Measurements from ENCODE around the gene CDH8. TPM values are rescaled to one million over a fixed set of nuclear protein-coding genes. Genes with fewer than 3 reads are reported as not detected.

CDH8 gene
- total RNA-seq, 1 experiment from 2014 or later = 2.5 TPM

DNA sequence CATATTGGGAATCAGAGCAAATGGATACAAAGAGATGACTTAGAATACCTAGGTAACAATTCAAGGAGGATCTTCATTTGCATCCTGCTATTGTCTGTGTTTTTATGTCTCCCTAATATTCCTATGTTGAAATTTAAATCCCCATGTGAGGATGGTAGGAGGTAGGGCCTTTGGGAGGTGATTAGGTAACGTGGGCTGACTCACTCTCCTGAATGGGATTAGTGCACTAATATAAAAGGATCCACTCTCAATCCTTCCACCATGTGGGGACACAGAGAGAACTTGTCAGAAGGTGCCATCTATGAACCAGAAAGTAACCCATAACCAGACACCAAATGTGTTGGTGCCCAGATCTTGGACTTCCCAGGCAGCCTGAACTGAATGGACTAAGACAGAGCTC lies 83.4 kb downstream of the CDH8 start (continued):
- TF ChIP-seq, protein P1, sequence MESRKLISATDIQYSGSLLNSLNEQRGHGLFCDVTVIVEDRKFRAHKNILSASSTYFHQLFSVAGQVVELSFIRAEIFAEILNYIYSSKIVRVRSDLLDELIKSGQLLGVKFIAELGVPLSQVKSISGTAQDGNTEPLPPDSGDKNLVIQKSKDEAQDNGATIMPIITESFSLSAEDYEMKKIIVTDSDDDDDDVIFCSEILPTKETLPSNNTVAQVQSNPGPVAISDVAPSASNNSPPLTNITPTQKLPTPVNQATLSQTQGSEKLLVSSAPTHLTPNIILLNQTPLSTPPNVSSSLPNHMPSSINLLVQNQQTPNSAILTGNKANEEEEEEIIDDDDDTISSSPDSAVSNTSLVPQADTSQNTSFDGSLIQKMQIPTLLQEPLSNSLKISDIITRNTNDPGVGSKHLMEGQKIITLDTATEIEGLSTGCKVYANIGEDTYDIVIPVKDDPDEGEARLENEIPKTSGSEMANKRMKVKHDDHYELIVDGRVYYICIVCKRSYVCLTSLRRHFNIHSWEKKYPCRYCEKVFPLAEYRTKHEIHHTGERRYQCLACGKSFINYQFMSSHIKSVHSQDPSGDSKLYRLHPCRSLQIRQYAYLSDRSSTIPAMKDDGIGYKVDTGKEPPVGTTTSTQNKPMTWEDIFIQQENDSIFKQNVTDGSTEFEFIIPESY (IDR thresholded peaks at IDR 0.05; ENCODE audit: extremely low read depth, insufficient replicate concordance, low read length) = no peak
- TF ChIP-seq YY1 (IDR thresholded peaks at IDR 0.05; ENCODE audit: extremely low read depth, insufficient replicate concordance, low read depth, low read length) (no peak), ZNF274 (IDR thresholded peaks at IDR 0.05; ENCODE audit: low read depth, low read length) (no peak), CBX3 (IDR thresholded peaks at IDR 0.05; ENCODE audit: low read depth) (no peak), RAD21 (IDR thresholded peaks at IDR 0.05; ENCODE audit: low read depth) (no peak), FOSL1 (IDR thresholded peaks at IDR 0.05; ENCODE audit: low read depth) (no peak), JUND (IDR thresholded peaks at IDR 0.05) (no peak), EZH2phosphoT487 (IDR thresholded peaks at IDR 0.05; ENCODE audit: borderline replicate concordance) (no peak)
- TF ChIP-seq, protein P2, sequence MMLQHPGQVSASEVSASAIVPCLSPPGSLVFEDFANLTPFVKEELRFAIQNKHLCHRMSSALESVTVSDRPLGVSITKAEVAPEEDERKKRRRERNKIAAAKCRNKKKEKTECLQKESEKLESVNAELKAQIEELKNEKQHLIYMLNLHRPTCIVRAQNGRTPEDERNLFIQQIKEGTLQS (IDR thresholded peaks at IDR 0.05) = no peak

DNA sequence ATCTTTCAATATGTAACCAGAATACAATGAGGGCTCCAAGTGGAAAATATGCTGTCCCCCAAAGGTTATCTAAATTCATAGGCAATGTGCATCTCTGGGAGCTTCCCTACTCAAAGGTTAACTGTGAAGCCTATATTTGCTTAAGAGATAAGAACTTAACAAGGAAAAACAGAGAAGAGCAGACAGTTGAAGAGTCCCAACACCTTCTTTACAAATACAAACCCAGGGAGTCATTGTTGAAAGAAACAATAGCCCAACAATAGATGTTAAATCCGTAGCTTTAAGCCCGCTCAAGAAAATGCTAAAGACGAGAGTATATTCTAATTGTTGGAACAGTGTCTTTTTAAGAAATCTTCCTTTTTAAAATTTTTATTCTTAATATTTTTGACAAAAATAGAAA lies 87.8 kb downstream of the CDH8 start:
- no peaks in the 10 kb centered on the region for H3K4me1 ChIP-seq (ENCODE audit: control insufficient read depth in 1 of 2, insufficient read depth in 2 of 2, low read length in 2 of 2)
- no peaks in the 10 kb centered on the region for H3K27me3 ChIP-seq (ENCODE audit: insufficient read depth, low read length)
- H3K79me2 ChIP-seq (ENCODE audit: insufficient read depth, low read length) = no peaks in the 10 kb centered on the region
- DNase-seq (ENCODE audit: low read depth, low spot score) (no peak), ATAC-seq (no peak)
- POLR2A ChIA-PET = no interaction called here
- TF ChIP-seq SRF (IDR thresholded peaks at IDR 0.05; ENCODE audit: low read depth) (no peak), SP1 (IDR thresholded peaks at IDR 0.05; ENCODE audit: low read depth) (no peak), ZNF274 (IDR thresholded peaks at IDR 0.05; ENCODE audit: low read depth, low read length) (no peak), YY1 (IDR thresholded peaks at IDR 0.05; ENCODE audit: extremely low read depth, insufficient replicate concordance, low read depth, low read length) (no peak), EGR1 (IDR thresholded peaks at IDR 0.05; ENCODE audit: low read depth) (no peak), FOSL1 (IDR thresholded peaks at IDR 0.05; ENCODE audit: low read depth) (no peak), JUND (IDR thresholded peaks at IDR 0.05) (no peak), EZH2 (IDR thresholded peaks at IDR 0.05) (no peak), CEBPB (IDR thresholded peaks at IDR 0.05; ENCODE audit: low read depth) (no peak), POLR2AphosphoS5 (IDR thresholded peaks at IDR 0.05; ENCODE audit: low read depth, low read length) (no peak), ZFX (IDR thresholded peaks at IDR 0.05) (no peak), TCF7L2 (IDR thresholded peaks at IDR 0.05; ENCODE audit: borderline replicate concordance, extremely low read depth, insufficient read depth, insufficient read length) (no peak)
- TF ChIP-seq, protein P3, sequence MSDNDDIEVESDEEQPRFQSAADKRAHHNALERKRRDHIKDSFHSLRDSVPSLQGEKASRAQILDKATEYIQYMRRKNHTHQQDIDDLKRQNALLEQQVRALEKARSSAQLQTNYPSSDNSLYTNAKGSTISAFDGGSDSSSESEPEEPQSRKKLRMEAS (IDR thresholded peaks at IDR 0.05) = no peak
- TF ChIP-seq, protein P2 (IDR thresholded peaks at IDR 0.05) = no peak
- RAD21 ChIA-PET (ENCODE audit: low non-redundant PET in 1 of 2, low total read pairs in 2 of 2, uncharacterized antibody in 2 of 2, unreplicated experiment in 2 of 2) = no interaction called here
- H4K20me1 ChIP-seq (ENCODE audit: insufficient read depth) = no peaks in the 10 kb centered on the region
- no peak overlapping the region for H2AFZ ChIP-seq (ENCODE audit: low read depth, low read length, poor library complexity, severe bottlenecking)
- no peak overlapping the region for H3K27ac ChIP-seq (ENCODE audit: low read depth, low read length)
- CTCF ChIA-PET = no interaction called here
- no peak overlapping the region for H3K4me3 ChIP-seq (replicated peaks in 1 of 2; ENCODE audit: low read depth in 1 of 2, low read length in 2 of 2)
- no TSS peak for BruUV-seq (replicated peaks)
- no peaks in the 10 kb centered on the region for H3K9me2 ChIP-seq (ENCODE audit: insufficient read depth)
- H3K36me3 ChIP-seq (ENCODE audit: control insufficient read depth in 1 of 2, insufficient read depth in 2 of 2, low read length in 2 of 2) = no peaks in the 10 kb centered on the region
- H3K4me2 ChIP-seq (ENCODE audit: low read length) = no peak overlapping the region
- H3K9ac ChIP-seq (ENCODE audit: low read length) = no peak overlapping the region
- intact Hi-C loops (cut with micrococcal nuclease) = no loop called here
- H3K9me3 ChIP-seq (ENCODE audit: control insufficient read depth in 1 of 2, insufficient read depth in 1 of 2, low read depth in 1 of 2, low read length in 2 of 2) = peaks cover 11 to 13% of the 10 kb centered on the region in 2 experiments; a peak in 2 of 4 replicates
